GM12872 (cell line): Measurements from ENCODE around the gene AKAP8L.
A peak's percentile ranks its signal among the peaks of the same experiment; 100 is the strongest.

Experiments used
- TF ChIP-seq, protein P1 (sequence below): IDR thresholded peaks from 3 replicates; pipeline ENCODE4 v1.5.1; 2011; ENCODE audit warnings: low read depth, mild to moderate bottlenecking, low read length, moderate library complexity; ENCODE audit not compliant: insufficient read depth

Gene AKAP8L

DNA sequence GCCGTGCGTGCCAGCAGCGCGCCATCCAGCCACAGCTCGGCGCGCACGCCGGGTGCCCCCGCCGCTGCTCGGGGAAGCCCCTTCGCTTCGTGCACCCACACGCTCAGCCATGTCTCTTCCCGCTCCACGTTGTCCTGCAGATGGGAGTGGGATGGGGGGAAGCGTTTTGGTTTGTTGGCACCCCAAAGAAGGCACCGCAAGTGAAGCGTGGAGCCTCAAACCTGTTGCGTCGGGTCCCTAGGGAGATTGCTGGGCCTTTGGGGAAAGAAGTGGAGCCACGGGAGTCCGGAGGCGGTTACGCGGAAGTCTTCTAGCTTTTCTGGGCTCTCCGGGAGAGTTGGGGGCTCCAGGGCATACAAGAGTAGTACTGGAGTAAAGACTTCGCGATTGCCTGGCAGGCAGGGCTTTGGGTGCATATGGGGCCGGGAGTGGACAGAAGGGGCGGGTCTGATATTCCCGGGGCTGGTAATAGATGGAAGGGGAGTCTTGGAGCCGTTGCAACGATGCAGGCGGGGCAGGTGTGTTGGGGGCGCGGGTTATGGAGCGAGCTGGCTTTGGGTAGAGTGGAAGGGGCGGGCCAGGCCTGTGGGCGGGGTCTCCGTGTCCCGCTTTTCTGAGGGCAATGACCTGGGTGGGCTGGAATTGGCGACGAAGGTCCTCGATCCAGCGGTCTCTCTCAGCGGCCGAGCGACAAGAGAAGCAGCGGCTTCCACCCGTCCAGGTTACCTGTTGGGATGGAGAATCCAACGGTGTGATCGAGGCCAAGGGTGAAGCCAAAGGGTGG, 39.1 kb upstream of the AKAP8L start:
- TF ChIP-seq, protein P1, sequence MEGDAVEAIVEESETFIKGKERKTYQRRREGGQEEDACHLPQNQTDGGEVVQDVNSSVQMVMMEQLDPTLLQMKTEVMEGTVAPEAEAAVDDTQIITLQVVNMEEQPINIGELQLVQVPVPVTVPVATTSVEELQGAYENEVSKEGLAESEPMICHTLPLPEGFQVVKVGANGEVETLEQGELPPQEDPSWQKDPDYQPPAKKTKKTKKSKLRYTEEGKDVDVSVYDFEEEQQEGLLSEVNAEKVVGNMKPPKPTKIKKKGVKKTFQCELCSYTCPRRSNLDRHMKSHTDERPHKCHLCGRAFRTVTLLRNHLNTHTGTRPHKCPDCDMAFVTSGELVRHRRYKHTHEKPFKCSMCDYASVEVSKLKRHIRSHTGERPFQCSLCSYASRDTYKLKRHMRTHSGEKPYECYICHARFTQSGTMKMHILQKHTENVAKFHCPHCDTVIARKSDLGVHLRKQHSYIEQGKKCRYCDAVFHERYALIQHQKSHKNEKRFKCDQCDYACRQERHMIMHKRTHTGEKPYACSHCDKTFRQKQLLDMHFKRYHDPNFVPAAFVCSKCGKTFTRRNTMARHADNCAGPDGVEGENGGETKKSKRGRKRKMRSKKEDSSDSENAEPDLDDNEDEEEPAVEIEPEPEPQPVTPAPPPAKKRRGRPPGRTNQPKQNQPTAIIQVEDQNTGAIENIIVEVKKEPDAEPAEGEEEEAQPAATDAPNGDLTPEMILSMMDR: no peak

DNA sequence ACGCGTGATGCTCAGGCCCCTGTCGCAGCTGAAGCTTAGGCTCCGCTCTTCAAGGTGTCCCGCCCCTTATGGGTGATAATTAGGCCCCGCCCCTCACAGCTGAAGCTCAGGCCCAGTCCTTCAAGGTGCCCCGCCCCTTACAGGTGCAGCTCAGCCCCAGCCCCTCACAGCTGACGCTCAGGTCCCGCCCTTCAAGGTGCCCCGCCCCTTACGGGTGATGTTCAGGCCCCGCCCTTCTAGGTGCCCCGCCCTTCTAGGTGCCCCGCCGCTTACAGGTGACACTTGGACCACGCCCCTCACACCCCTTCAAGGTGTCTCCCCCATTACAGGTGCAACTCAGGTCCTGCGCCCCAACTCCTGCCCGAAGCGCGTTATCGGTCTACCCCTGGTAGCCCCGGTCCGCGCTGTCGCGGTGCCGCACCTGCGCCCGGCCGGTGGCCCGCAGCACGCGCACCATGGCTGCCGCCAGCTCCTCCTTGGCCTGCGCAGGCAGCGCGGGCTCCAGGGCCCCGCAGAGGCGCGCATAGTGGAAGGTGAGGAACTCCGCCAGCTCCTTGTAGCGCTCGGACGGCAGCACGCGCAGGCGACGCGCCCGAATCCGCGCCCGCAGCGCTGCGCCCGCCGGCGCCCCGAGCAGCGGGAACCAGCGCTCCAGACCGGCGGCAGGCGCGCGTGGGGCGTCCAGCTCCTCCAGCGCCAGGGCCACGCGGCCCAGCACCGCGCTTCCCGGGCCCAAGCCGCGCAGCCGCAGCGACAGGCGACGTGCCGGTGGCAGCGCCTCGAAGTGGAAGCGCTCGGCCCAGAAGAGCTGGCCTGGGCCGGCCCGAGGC, 38.3 kb upstream of the AKAP8L start:
- TF ChIP-seq, protein P1: no peak

DNA sequence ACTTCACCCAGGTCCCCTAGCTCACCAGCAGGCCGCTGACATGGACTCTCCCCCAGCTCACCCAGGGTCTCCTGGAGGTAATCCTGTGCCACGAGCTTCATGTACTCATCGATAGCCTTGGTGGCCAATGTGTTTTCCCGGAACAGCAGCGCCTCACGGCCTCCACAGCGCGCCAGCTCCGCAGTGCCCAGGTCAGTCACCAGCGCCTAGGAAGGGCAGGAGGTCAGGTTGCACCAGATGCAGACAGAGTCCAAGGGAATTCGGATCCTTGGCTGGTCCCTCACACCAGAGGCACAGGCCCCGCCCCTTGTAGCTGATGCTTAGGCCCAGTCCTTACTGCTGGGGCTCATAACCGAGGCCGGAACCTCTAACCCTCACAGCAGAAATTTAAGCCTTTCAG, 37.7 kb upstream of the AKAP8L start:
- TF ChIP-seq, protein P1: no peak

DNA sequence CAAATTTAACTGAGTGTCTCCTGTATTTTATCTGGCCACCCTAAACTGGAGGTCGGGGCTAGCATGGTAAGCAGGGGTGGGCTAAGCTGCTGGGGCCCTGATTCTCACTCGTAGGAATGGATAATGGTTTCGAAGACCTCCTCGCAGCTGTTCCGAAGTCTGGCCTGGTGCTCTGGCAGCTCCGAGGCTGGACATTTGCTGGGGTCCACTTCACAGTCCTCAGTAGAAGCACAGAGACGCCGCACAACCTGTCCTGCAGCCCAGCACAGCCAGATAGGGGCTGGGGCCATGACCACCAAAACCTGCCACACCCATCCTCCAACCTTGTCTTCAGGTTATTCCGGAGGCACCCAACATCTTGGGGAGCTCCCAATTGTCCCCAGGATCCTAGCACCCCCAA, 37.2 kb upstream of the AKAP8L start:
- TF ChIP-seq, protein P1: no peak

DNA sequence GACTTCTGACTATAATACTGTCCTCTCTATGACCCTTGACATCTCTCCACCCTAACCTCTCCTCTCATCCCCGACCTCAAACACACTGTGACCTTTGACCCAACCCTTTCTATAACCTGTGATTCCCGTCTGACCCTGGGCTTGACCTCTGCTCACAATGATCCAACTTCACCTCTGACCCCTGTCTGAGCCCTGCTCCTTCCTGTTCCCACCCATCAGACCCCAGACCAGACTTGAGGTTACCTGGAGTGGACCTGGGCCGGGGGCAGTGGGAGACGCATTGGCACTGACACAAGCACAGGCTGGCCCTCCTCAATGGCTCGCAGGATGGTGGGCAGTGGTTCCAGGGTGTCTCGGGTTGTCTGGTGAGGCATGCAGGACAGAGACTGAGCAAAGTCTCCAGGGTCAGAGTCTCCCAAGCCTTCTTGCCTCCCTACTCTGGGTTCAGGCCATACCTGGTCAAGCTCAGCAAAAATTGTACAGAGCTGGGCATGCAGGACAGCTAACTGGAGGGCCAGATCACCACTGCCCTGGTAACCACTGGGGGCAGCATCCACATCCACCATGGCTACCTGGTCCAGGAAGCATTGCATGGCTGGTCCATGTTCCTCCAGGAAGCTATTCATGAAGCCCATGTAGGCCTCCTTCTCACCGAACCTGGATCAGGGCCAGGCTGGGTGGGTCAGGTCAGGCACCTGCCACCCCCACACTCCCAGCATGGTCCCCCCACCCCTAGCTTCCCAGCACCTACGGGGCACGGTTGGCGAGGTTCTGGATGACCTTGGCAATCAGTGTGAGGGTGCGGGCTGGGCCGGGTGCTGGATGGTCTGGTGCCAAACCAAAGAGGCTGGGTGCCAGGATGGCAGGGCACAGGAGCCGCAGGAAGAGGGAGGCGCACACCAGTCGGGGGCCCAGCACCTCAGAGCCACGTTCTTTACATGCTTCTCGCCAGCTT, 35.4 kb upstream of the AKAP8L start:
- TF ChIP-seq, protein P1: peak; percentile 44; the same call in 2 of the 3 replicates

DNA sequence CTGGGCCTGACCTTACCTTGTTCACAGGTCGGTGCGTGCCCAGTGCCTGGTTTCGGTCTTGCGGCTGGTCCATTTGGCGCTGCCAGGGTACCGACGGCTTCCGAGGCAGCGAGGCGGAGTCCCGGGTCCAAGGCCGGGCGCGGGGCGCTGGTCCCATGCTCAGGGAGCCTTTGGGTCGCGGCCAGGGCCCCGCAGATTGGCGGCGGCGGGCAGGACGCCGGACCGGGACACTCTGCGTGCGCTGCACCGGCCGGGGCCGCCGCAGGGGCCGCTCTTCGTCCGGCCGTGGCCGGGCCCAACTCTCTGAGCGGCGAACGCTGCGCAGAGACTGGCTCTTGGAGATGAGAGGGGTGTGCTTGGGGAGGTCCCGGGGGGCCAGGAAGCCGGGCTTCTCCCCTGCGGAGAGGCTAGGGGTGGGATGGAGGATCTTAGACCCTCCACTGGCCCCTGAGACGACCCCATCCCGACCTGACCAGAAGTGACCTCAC, 34.3 kb upstream of the AKAP8L start:
- TF ChIP-seq, protein P1: no peak
